HG02943 (cell line): ENCODE results near the gene ZNF256.

Experiments
- ATAC-seq: cut with Tn5 transposase; IDR thresholded peaks from one replicate; pipeline ENCODE4 v1.9.1; 2021; ENCODE audit warnings: mild to moderate bottlenecking, low read depth, moderate library complexity; ENCODE audit not compliant: unreplicated experiment

The ZNF256 gene

DNA sequence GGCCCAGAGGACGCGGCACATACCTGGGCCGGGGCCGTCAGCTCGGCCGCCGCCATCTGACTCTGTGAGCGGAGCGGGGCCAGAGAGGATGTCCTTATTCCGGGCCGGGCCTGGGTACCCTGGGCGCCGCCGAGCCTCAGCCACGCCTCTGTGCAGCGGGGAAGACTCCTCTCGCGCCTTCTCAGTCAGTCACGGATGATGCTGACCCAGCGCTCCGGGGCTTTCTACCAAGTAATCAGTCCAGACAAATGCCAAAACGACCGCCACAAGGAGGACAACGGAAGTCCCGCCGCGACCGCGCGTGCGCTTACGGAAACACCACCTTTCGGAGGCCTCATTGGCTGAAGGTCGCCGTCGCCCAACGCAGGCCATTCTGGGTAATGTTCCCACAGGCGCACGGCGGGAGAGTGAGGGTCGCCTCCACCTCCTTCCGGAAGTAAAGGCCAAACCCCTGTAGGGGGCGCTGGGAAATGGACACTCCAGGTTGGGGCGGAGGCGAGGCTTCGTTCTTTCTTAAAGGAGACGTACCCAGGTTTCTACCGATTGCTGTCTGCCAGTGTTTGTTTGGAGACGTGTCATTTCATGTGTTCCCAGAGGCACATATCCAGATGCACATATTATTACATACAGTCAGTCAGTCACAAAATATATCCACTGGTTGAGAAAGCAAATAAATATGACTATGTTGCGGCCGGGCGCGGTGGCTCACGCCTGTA lies at the start of gene ZNF256:
ZNF256 (minus strand) TSS at position 288 of the 716 bp plus-strand sequence; CDS start at position 56, 232 bp downstream.
- ATAC-seq, result peak; percentile 89

DNA sequence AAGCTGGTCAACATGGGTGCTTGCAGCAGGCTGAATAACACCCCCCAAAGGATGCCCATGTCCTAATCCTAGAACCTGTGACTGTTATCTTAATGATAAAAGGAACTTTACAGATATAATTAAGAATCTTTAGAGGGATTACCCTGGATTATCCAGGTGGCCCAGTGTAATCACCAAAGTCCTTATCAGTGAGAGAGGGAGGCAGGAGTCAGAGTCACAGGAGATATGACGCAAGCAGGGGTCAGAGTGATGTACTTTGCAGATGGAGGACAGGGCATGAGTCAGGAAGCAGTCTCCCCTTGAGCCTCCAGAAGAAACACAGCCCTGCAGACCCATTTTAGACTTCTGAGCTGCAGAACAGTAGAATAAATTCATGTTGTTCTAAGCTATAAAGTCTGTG lies 45.3 kb upstream of the ZNF256 start:
- no peak for ATAC-seq

DNA sequence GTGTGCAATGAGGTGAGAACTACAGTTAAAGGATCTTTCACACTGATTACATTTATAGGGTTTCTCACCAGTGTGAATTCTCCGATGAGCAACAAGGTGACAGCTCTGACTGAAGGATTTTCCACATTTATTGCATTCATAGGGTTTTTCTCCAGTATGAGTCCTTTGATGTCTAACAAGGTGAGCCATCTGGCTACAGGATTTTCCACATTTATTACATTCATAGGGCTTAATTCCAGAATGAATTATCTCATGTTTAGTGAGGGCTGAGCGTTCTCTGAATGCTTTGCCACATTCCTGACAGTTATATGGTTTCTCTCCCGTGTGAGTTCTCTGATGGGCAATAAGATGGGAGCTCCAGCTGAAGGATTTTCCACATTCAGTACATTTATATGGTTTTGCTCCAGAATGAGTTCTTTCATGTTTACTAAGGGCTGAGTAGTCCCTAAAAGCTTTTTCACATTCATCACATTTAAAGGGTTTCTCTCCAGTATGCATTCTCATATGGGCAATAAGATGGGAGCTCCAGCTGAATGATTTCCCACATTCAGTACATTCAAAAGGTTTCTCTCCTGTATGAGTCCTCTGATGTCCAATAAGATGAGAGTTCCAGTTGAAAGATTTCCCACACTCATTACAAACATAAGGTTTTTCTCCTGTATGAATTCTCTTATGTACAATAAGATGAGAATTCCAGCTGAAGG lies 31.2 kb upstream of the ZNF256 start:
- no peak for ATAC-seq

DNA sequence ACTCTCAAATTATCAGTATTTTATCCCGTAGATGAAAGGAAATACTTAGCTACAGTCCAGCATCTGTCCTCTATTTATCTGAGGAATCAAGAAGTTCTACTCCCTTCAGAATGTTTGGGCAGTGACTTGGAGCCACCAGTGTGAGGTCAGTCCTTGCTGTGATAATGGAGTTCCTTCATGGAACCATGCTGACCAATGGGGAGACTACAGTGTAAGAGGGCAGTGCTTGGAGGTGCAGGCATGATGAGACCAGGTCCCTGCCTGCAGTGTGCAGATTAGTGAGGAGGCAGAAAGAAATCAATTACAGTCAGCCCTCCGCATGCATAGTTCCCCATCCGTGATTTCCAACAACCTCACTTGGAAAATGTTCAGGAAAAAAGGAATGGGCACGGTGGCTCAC lies 26.9 kb upstream of the ZNF256 start, which contains the start of gene C19orf18:
C19orf18 (minus strand) TSS at position 101 of the 400 bp plus-strand sequence. CDS start 102 bp downstream, outside the sequence.
- ATAC-seq, result no peak

DNA sequence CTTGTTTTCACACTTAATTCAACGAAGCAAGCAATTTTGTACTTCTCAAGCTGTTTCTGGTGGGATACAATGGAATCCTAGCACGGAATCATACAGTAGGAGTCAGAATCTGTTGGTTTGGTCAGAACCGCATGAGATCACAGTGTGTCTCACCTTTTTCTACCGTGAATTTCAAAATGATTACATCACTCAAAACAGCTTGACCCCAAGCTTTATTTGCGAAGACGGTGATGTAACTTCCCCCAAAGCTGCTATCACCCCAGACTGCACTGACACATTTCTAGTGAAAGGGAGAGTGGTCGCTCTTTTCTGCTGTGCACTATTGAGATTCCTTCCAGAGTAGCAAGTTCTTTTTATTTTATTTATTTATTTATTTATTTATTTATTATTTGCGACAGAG lies 17.3 kb upstream of the ZNF256 start:
- no peak for ATAC-seq

DNA sequence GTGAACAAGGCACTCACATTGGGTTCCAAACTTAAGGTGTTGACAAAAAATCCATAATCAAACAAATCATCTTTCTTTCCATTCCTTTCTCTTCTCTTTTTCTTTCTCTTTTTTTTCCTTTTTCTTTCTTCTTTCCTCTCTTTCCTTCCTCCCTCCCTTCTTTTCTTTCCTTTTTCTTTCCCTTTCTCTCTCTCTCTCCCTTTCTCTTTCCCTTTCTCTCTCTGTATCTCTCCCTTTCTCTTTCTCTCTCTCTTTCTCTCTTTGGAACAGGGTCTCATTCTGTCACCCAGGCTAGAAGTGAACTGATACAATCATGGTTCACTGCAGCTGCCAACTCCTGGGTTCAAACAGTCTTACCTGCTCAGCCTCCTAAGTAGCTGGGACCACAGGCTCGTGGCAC lies 14.3 kb upstream of the ZNF256 start:
- no peak for ATAC-seq

DNA sequence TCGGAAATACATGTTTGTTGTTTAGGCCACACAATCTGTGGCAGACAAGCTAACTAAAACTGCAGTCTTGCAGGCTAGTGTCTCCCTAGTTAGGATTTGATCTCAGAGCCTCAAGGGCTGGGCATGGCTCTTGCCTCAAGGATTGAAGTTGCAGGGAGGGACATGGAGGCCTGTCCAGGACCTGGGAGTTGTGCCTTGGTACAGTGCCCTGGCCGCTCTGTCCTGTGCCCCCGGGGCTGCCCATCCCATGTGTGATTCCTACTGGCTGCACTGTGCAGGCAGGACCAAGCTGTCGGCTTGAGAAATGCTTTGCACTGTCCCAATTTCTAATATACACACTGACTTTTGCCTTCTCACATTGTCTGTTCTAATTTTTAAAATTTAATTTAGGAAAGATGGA lies 7.5 kb upstream of the ZNF256 start:
- no peak for ATAC-seq

DNA sequence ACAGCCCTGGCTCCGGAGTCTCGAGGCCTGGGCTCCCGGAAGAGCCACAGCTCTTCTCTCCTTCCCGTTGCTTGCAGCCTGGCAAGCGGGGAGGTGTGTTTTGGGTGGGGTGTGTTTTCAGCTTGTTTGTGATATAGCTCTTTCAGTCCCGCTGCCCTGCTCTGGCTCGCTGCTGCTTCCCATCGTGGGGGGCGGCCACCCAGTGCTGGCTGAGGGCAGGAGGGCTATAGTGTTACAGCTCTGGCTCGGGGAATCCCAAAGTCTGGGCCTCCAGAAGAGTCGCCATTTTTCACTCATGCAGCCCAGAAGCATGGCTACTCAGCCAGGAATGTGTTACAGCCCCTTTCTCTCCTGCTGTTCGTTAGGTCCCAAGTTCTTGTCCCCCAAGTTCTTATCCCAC lies 2.2 kb upstream of the ZNF256 start:
- ATAC-seq, result no peak

DNA sequence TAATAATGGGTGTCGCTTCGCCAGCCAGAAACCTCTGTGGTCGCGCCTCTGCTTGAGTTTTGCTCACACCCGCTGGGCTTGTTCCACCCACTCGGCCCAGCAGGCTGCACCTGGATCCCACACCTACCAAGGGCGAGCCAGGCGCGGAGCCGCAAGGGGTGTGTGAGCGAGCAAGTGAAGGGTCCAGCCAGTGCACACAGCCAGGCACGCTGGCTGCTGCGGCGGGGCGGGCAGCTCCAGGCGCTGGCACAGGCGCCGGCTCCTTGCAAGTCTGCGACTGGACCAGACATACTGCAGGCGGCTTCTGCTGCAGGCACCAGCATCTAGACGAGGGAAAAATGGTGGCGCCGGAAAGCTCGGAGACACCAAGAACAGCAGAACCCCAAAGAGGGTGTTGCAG lies 1.8 kb upstream of the ZNF256 start:
- ATAC-seq, result no peak

DNA sequence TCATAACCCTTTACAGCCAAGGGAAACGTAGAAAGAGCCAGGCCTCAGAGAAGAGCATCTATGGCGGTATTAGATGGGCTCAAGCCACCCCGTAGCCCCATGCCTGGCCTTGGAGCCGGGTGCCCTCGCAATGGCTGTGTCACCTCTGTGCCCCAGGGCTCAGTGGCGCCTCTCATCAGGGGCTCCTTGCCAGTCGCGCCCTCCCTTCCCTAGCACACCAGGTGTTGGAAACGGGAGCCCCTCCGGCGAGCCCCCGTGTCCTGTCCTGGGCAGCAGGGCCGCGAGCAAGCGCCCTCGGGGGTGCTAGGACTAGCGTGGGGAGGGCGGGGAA lies 453 bp downstream of the ZNF256 start:
- no peak for ATAC-seq

DNA sequence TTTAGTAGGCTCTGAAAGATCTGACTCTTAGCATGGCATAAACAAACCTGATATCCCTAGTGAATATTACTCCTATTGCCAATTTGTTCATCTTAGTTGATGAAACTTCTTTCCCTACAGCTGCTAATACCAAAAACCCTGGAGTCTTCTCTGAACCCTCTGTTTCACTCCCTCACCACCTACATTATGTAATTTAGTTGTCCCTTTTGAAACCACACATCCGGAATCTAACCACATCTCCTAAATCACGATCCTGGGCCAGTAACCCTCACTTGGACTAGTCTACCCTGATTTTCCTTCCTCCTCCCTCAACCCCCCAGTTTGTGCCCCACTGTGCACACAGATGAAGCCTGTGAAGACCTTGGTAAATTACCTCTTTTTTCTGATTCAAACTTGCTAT lies 1.2 kb downstream of the ZNF256 start:
- ATAC-seq, result no peak

DNA sequence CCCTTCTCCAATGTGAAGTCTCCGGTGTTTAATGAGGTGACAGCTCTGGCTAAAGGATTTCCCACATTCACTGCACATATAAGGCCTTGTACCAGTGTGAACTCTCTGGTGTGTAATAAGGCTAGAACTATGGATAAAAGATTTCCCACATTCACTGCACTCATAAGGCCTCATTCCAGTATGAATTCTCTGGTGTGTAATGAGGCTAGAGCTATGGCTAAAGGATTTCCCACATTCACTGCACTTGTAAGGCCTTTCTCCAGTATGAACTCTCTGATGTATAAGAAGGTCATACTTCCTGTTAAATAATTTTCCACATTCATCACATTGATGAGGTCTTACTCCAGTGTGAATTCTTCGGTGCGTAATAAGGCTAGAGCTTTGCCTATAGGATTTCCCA lies 5.9 kb downstream of the ZNF256 start:
- no peak for ATAC-seq

DNA sequence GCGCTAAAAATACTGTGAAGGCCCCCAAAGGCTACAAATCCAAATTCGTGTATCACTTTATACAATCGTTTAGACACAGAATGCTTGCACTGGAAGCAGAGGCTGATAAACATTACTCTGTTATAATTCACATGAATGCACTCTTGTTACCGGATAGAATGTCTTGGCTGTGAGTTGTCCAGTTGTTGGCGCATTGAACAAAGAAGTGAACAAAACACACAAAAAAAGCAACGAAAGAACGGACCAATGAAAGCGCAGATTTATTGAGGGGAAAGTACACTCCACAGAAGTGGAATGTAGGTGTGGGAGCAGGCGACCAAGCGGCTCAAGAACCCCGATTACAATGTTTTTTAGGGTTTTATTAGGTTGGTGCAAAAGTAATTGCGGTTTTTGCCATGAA lies 11.8 kb downstream of the ZNF256 start:
- ATAC-seq, result no peak

DNA sequence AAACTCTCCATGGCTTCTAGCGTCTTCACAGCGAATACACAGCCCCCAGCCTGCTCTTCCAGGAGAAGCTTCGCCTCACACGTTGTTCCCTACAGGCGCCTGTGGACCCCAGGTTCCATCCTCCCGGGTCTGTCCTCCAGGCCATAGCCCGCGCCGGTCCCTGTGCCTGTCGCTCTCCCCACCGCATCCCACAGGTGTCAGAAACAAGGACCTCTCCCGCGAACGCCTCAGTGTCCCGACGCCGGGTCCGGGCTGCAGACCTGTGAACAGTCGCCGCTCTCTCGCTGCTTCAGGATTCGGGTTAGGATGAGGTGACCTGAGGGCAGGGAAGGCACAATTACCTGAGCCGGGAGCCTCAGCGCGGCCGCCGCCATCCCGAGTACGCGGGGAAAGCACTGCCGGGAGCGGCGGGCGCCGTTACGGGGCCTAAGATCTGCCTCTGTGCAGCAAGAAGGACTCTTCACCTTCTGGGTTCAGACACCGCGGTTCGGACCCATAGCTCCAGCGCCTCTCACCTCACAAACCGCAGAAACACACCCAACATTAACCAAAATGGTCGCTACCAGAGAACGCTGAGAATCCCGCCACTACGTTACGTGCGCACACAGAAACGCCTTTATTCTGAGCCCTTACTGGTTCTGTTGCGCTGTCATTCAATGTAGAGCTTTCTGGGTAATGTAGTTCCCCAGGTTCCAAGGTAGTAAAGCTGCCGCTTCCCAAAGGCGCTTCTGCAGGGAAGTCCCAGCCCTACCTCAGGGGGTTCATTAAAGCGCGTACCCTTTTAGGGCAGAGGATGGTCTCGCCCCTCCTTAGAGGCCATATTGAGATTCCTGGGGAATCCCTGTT lies 12.5 kb downstream of the ZNF256 start, which contains the start of gene ZNF418:
ZNF418 (minus strand) TSS at position 583 of the 846 bp plus-strand sequence. CDS start 1,580 bp downstream, outside the sequence.
- no peak for ATAC-seq

DNA sequence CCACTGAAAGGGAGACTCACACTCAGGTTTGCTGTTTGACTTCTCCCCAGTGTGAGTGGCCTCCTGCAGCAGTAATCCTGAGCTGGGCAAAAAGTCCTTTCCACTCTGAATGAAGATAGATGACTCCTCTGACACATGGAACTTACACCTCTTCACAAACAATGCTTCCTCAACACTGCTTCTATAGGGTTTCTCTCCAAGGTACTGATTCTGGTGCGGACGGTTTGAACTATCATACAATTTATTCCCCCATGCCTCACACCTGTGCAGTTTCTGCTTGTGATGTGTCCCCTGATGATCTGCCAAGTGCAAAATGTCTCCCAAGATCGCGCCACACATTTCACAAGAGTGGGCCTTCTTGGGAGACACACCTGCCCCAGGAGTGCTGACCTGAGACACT lies 19.9 kb downstream of the ZNF256 start:
- ATAC-seq, result no peak

DNA sequence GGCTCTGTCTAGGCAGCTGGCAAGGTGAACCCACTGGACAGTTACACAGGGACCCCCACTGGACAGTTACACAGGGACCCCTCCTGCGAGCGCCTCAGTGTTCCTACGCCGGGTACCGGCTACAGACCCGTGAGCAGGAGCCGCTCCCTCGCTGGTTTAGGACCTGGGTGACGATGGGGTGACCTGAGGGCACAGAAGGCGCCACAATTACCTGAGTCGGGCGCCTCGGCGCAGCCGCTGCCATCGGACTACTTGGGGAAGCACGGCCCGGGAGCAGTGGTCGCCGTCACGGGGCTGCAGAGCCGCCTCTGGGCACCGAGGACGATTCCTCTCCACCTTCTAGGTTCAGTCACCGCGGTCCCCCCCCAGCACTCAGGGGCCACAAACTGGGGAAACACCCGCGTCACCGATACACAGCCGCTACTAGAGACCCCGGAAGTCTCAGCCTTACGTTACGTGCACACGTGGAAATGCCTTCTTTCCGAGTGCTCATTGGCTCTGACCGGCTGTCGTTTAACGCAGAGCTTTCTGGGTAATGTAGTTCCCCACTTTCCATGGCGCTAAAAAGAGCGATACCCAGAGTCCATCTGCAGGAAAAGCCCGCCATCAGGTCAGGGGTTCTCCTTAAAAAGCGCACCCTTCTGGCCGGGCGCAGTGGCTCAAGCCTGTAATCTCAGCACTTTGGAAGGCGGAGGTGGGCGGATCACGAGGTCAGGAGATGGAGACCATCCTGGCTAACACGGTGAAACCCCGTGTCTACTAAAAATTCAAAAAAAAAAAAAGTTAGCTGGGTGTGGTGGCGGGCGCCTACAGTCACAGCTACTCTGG lies 31.1 kb downstream of the ZNF256 start, which contains the start of gene ZNF417:
ZNF417 (minus strand) TSS at position 425 of the 828 bp plus-strand sequence; CDS start at position 244, 181 bp downstream.
- ATAC-seq, result peak; percentile 96

DNA sequence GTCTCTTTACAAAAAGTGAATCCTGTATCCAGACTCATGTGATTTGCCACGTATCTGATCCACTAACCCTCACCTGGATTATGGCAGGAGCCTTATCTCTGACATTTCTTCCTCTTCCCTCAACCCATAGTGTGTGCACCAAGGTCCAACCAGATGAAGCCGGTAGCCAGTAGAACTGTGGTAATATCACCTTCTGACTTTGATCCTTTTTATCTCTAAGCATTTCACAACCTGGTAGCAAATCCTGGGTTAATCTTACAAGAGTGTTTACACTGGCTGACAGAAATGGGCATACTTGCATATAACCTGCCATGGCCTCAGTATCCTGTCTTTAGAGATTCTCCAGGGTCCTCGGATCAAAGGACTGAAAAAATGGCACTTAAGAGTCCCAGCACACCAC lies 33.0 kb downstream of the ZNF256 start:
- ATAC-seq, result no peak

DNA sequence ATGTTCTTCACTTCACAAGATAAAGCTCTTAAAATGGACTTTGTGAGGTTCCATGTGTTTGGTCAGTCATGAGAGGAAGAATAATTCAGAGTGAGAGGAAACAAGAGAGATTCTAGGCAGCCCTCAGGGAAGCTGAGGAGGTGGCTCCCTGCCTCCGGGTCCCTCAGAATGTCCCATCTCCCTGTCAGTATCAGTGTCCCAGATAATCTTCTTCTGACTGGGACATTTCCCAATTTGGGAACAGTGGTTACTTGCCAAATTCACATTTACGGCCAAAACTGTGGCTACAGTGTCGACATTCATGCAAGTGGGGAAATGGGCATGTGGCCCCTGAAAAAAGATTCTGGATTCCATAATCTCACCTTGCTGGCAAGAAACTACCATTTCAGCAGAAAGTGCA lies 40.1 kb downstream of the ZNF256 start:
- no peak for ATAC-seq

DNA sequence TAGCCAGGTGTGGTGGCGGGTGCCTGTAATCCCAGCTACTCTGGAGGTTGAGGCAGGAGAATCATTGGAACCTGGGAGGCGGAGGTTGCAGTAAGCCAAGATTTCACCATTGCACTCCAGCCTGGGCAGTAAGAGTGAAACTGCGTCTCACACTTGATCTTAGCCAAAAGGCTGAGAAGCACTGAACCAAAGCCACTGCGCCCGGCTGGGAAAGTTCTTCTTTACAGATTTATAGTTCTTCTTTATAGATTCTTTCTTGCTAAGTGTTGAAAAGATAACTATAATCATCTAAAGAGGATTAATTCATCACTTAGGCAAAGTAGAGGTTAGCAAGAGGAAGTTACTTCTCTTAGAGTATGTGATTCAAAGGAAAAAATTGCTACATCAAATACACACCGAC lies 42.2 kb downstream of the ZNF256 start:
- no peak for ATAC-seq

DNA sequence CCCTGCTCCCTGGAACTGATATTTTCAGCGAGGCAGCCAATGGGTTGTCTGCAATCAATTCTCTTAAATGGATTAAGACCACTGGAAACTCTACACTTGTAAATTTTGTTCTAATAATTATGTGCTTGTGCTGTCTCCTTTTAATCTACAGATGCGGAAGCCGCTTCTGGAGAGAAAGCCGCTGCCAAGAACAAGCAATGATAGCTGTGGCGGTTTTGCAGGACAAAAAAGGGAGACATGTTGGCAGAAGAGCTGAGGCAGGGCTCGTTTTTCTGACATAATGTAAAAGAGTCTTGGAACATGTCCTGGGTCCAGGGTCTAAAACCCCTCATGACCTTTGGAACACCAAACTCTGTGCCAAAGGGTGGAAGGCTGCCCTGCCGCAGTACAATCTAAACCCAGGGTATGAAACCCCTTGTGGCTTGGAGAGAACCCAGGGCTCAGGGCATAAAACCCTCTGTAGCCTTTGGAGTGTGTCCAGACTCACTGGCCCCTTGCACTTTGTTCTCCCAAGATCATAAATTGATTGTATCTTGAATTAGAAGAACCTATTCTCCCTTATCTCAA lies 43.8 kb downstream of the ZNF256 start:
- ATAC-seq, result no peak
